Right lobe of liver (tissue), 6 donors: Measurements from ENCODE around the gene UGT1A8. TPM values are rescaled to one million over a fixed set of nuclear protein-coding genes. Genes with fewer than 3 reads are reported as not detected.
A peak's percentile ranks its signal among the peaks of the same experiment; 100 is the strongest.
"Not testable (repeated sequence)": the region's sequence is repeated elsewhere in the genome, so short reads cannot be mapped to it uniquely, and the experiment has no call there.

Experiments
- ATAC-seq, 4 donors: fragments of 200-7000 bp; cut with Tn5 transposase; one replicate each; pipeline ENCODE4 v1.9.1; 2020; ENCODE audit warnings: mild to moderate bottlenecking in 4 of 4, moderate library complexity in 4 of 4
- DNase-seq, 3 donors: peaks; one replicate each; pipeline ENCODE4 v3.0.0-alpha.2; 2020
- H3K27ac ChIP-seq, 3 donors: fragments of 200-600 bp; one replicate each; pipeline ENCODE4 v1.8.0; 2022
- H3K27me3 ChIP-seq, 2 donors: fragments of 200-600 bp; one replicate each; pipeline ENCODE4 v1.8.0; 2022
- H3K36me3 ChIP-seq, 4 donors: fragments of 200-600 bp; sonication (generic) in 1 of 4; one replicate each; pipeline versions ENCODE4 v1.5.1 to v1.8.0; 2017 to 2022; ENCODE audit warnings: control low read depth in 1 of 4
- H3K4me1 ChIP-seq, 4 donors: fragments of 200-600 bp; sonication (generic) in 1 of 4; one replicate each; pipeline versions ENCODE4 v1.5.1 to v1.8.0; 2017 to 2022; ENCODE audit warnings: control low read depth in 1 of 4
- H3K4me3 ChIP-seq, 3 donors: fragments of 200-600 bp; one replicate each; pipeline ENCODE4 v1.8.0; 2022
- H3K9me3 ChIP-seq, 4 donors: fragments of 200-600 bp; sonication (generic) in 1 of 4; one replicate each; pipeline versions ENCODE4 v1.5.1 to v1.8.0; 2017 to 2022; ENCODE audit warnings: control low read depth in 1 of 4
- POLR2A ChIP-seq: fragments of 450-650 bp; IDR thresholded peaks from one replicate; pipeline ENCODE4 v1.6.1; 2017; ENCODE audit warnings: antibody characterized with exemption, mild to moderate bottlenecking
- WGBS: methylation state at CpG from one replicate; pipeline ENCODE4 v1.1.6; 2018; ENCODE audit warnings: low coverage, low lambda C conversion rate; ENCODE audit not compliant: insufficient coverage; ENCODE audit errors: missing lambda C conversion rate; 5-methylcytosine and 5-hydroxymethylcytosine counted together
- intact Hi-C, 2 donors: fragments of 100-400 bp; cut with DNase I; formaldehyde crosslinking; loops; one replicate each; pipeline versions ENCODE4 v1.11.2 to v1.14.1; 2022
- total RNA-seq, 6 experiments: library from RNA; depleted of rRNA in 2 of 6; stranded (reverse); fragments of >200 nt in 2 of 6; fragmentation: NEBNext Ultra II Directional in 3 of 6; extraction: Animal tissue kit (Norgen Biotek cat#: 25700) in 3 of 6; gene quantifications; one replicate each; pipeline versions ENCODE4 v1.1.0 to v1.2.4, GENCODE V29; 2016 to 2023
- TF ChIP-seq, protein P1 (sequence below), 4 donors: fragments of 200-600 bp in 3 of 4; fragments of 450-650 bp in 1 of 4; IDR thresholded peaks; one replicate each; pipeline versions ENCODE4 v1.5.1 to v1.8.0; 2016 to 2022; ENCODE audit warnings: antibody characterized with exemption in 4 of 4, mild to moderate bottlenecking in 2 of 4
- donor health status: DM: no; HTN: yes; CAD: no.
- donor health status: DM: no; HTN: no; CAD: no.
- donor health status: DM: no; HTN: no; CAD: no.
- donor health status: DM: no; HTN: yes; CAD: no.
- donor health status: DM: no; HTN: yes; CAD: no.

The UGT1A8 gene
- total RNA-seq, 6 experiments from 2014 or later, result 0.51 to 3.8 (median 1.7) TPM

DNA sequence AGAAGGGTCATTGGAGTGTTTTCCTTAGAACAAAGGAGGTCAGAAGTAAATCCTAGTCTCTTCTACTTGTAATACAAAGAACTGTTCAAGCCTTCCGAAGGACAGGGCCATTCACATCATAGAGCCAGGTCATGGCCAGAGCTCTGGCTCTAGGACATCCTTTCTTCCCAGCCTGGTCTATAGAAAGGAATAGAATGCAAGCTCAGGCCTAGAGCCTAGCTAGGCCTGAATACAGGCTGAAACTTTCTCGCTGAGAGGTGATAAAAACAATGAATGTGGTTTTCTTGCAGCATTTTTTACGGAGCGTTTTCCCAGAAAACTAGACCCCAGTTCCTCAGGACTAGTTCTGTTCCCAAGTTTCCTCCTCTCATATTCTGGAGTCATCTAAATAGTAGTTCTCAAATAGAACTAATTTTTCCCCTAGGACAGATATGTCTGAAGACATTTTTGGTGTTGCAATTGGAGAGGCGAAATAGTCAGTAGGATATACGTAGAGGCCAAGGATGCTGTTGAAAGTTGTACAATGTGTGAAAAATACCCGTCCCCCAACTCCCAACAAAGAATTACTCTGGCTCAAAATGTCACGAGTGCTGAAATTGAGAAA lies 82.1 kb downstream of the UGT1A8 start:
- H3K4me1 ChIP-seq, result peaks cover 0 to 49% (median 18%) of the 10 kb centered on the region in 4 donors
- 65% methylated on average over 7 of the region's 8 CpGs for WGBS
- DNase-seq (no peak), ATAC-seq (peak in 1 of 4 donors; percentile 32)
- H3K36me3 ChIP-seq, result no peaks in the 10 kb centered on the region
- peak overlapping the region in 2 of 3 donors; percentile 62 to 86 for H3K27ac ChIP-seq
- no peak overlapping the region for H3K4me3 ChIP-seq
- intact Hi-C loops, result no loop called here
- TF ChIP-seq, protein P1, sequence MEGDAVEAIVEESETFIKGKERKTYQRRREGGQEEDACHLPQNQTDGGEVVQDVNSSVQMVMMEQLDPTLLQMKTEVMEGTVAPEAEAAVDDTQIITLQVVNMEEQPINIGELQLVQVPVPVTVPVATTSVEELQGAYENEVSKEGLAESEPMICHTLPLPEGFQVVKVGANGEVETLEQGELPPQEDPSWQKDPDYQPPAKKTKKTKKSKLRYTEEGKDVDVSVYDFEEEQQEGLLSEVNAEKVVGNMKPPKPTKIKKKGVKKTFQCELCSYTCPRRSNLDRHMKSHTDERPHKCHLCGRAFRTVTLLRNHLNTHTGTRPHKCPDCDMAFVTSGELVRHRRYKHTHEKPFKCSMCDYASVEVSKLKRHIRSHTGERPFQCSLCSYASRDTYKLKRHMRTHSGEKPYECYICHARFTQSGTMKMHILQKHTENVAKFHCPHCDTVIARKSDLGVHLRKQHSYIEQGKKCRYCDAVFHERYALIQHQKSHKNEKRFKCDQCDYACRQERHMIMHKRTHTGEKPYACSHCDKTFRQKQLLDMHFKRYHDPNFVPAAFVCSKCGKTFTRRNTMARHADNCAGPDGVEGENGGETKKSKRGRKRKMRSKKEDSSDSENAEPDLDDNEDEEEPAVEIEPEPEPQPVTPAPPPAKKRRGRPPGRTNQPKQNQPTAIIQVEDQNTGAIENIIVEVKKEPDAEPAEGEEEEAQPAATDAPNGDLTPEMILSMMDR (IDR thresholded peaks at IDR 0.05), result no peak
- no peak for TF ChIP-seq POLR2A
- no peaks in the 10 kb centered on the region for H3K27me3 ChIP-seq
- H3K9me3 ChIP-seq, result no peaks in the 10 kb centered on the region

DNA sequence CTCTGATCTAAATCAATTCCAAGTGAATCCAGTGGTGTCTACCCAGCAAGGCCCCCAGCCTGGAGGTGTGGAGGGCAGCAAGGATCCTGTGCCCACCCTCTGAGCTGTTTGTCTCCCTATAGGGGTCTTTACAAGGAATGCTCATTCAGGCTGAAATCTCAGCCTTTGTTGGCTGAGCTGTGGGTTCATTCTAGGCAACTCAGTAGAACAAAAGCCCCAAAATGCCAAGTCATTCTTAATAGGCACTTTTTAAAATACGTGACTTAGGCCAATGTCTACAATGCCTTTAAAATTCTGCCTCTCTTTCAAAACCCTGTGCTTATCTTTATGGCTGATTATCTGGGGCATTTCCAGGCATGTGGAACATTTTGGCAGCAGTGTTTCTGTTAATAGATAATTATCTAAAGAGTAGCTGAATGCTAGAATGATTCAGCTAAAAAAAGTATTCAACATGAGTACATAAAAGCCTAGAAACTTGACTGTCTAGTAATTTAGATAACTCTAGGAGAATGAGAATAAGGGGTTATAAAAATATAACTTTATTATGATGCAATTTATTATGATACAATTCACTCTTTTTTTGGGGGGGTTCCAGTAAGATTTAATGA lies 82.7 kb downstream of the UGT1A8 start:
- Histone ChIP-seq H3K27me3 (no peaks in the 10 kb centered on the region), H3K4me1 (peaks cover 0 to 55% (median 21%) of the 10 kb centered on the region in 4 donors), H3K36me3 (no peaks in the 10 kb centered on the region), H3K9me3 (no peaks in the 10 kb centered on the region), H3K27ac (peak overlapping the region in 2 of 3 donors; percentile 62 to 86), H3K4me3 (no peak overlapping the region)
- ATAC-seq, result peak; percentile 83 to 94 (median 94)
- WGBS, result 21% methylated on average over 1 of the region's 1 CpG
- intact Hi-C loops, result no loop called here
- no peak for TF ChIP-seq POLR2A
- TF ChIP-seq, protein P1 (IDR thresholded peaks at IDR 0.05), result no peak
- peak in 1 of 3 donors; percentile 70 for DNase-seq

DNA sequence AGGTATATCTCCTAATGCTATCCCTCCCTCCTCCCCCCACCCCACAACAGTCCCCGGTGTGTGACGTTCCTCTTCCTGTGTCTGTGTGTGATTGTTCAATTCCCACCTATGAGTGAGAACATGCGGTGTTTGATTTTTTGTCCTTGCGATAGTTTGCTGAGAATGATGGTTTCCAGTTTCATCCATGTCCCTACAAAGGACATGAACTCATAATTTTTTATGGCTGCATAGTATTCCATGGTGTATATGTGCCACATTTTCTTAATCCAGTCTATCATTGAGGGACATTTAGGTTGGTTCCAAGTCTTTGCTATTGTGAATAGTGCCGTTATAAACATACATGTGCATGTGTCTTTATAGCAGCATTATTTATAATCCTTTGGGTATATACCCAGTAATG lies 83.4 kb downstream of the UGT1A8 start:
- Histone ChIP-seq H3K4me1 (peaks cover 0 to 62% (median 25%) of the 10 kb centered on the region in 4 donors), H3K27ac (peak overlapping the region in 1 of 3 donors; percentile 31)
- WGBS, result 49% methylated on average over 3 of the region's 5 CpGs
- ATAC-seq, H3K4me3 ChIP-seq, intact Hi-C loops, H3K9me3 ChIP-seq, H3K36me3 ChIP-seq, DNase-seq, H3K27me3 ChIP-seq: not testable (repeated sequence)

DNA sequence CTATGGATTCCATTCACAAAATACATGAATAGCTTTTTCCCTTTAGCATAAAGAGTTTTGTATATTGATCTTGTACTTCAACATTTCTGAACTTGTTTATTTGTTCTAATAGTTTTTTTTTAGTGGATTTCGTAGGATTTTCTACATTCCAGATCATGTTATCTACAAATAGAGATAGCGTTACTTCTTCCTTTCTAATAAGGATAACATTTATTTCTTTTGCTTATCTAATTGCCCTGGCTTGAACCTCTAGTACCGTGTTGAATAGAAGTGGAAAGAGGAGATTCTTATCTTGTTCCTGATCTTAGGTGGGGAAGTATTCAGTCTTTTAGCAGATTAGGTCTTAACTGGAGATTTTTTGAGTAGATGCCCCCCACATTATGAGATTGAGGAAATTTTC lies 84.8 kb downstream of the UGT1A8 start:
- Histone ChIP-seq H3K9me3 (no peaks in the 10 kb centered on the region), H3K4me1 (peaks cover 0 to 75% (median 30%) of the 10 kb centered on the region in 4 donors), H3K36me3 (no peaks in the 10 kb centered on the region), H3K4me3 (no peak overlapping the region), H3K27ac (peak overlapping the region in 1 of 3 donors; percentile 36), H3K27me3 (no peaks in the 10 kb centered on the region)
- intact Hi-C loops, result no loop called here
- WGBS, result 12% methylated on average over 3 of the region's 3 CpGs
- TF ChIP-seq, protein P1 (IDR thresholded peaks at IDR 0.05), result no peak
- no peak for TF ChIP-seq POLR2A
- DNase-seq (no peak), ATAC-seq (no peak)

DNA sequence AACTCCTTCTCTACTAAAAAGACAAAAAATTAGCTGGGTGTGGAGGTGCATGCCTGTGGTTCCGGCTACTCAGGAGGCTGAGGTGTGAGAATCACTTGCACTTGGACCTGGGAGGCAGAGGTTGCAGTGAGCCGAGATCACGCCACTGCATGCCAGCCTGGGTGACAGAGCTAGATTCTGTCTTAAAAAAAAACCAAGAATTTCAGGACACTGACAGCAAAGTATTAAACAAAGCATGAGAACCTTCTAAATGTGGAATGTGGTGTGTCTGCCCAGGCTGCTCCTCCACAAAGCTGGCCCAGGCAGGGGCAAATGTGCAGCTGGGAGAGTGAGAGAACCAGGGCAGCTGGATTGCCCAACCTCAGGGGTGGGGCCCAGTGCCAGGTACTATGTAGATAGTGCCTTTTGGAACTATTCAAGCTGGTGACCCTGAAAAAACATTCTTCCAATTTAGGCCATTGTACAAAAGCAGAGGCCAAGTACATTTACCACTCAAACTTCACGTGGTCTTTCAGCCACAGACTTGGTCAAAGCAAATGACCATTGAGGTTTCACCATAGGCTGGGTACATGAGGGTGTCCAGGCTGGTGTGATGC lies 88.6 kb downstream of the UGT1A8 start:
- DNase-seq, result peak; percentile 86 to 95 (median 91)
- Histone ChIP-seq H3K27ac (peak overlapping the region; percentile 24 to 79 (median 56)), H3K4me3 (peak overlapping the region in 1 of 3 donors; percentile 7), H3K9me3 (no peaks in the 10 kb centered on the region), H3K4me1 (peaks cover 0 to 92% (median 23%) of the 10 kb centered on the region in 4 donors), H3K27me3 (no peaks in the 10 kb centered on the region), H3K36me3 (no peaks in the 10 kb centered on the region)
- 25% methylated on average over 4 of the region's 4 CpGs for WGBS
- TF ChIP-seq, protein P1 (IDR thresholded peaks at IDR 0.05), result no peak
- TF ChIP-seq POLR2A, result peak; percentile 41
- intact Hi-C loops, result no loop called here
- peak; percentile 89 to 98 (median 96) for ATAC-seq
